ENCODE data around the gene ALDH7A1.
"Not testable (repeated sequence)": the region's sequence is repeated elsewhere in the genome, so short reads cannot be mapped to it uniquely, and the experiment has no call there.

Gene ALDH7A1

GRCh38 chr5:126534553-126534952 lies 60.5 kb downstream of the ALDH7A1 start:
- H3K4me1 Mint-ChIP-seq = no peaks in the 10 kb centered on the region
- no peaks in the 10 kb centered on the region for H3K9me3 Mint-ChIP-seq
- H3K27ac Mint-ChIP-seq = no peak overlapping the region
- no peak for DNase-seq
- peaks cover 0 to 13% of the 10 kb centered on the region in 2 donors for H3K27me3 Mint-ChIP-seq
- no peak for ATAC-seq (replicated peaks)
- no peak overlapping the region for H3K4me3 Mint-ChIP-seq
- no peaks in the 10 kb centered on the region for H3K36me3 Mint-ChIP-seq

GRCh38 chr5:126531543-126532120 lies 63.4 kb downstream of the ALDH7A1 start:
- Mint-ChIP-seq H3K36me3 (no peaks in the 10 kb centered on the region), H3K27me3 (peaks cover 0 to 6% of the 10 kb centered on the region in 2 donors), H3K4me3 (no peak overlapping the region), H3K4me1 (no peaks in the 10 kb centered on the region), H3K9me3 (no peaks in the 10 kb centered on the region), H3K27ac (no peak overlapping the region)
- ATAC-seq (replicated peaks) = no peak
- no peak for DNase-seq

DNA sequence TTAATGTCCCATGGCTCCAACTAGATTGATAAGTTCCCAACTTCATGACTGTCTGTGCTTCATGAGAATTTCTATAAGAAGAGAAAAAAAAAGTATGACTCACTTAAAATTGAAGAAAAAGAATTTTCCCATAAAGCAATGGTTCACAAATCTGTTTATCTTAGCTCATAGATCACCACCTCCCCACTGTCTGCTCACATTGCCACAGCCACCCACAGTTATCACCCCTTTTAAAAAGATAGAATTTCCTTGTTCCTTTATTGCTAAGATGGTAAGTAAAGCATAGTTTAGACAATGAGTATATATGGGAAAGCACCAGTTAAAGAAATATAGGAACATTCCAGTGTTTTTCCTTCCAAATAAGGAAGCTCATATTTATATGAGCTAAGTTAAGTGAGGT lies 67.1 kb downstream of the ALDH7A1 start:
- no peak for ATAC-seq (replicated peaks)
- no peak overlapping the region for H3K27ac Mint-ChIP-seq

DNA sequence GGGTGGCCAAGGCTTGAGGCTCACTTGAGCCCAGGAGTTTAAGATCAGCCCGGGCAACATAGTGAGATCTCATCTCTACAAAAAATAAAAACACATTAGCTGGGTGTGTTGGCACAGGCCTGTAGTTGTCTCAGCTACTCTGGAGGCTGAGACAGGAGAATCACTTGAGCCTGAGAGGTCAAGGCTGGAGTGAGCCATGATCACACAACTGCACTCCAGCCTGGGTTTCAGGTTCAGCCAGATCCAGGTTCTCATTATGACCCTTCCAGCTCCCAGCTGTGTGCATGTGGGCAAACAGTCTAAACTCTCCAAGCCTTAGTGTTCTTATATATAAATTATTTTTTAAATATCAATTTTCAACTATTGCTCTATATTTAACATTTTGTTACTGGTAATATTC lies 67.9 kb downstream of the ALDH7A1 start:
- DNase-seq = no peak
- ATAC-seq (replicated peaks) = no peak
- Mint-ChIP-seq H3K4me3 (no peak overlapping the region), H3K9me3 (no peaks in the 10 kb centered on the region), H3K4me1 (no peaks in the 10 kb centered on the region), H3K27ac (no peak overlapping the region), H3K27me3 (peaks cover 0 to 3% of the 10 kb centered on the region in 2 donors), H3K36me3 (no peaks in the 10 kb centered on the region)

More for the DNA sequence above, 67.1 kb downstream of the ALDH7A1 start:
- Mint-ChIP-seq H3K36me3 (no peaks in the 10 kb centered on the region), H3K9me3 (no peaks in the 10 kb centered on the region), H3K4me3 (no peak overlapping the region), H3K27me3 (peaks cover 0 to 3% of the 10 kb centered on the region in 2 donors), H3K4me1 (no peaks in the 10 kb centered on the region)
- no peak for DNase-seq

GRCh38 chr5:126526493-126526892 lies 68.5 kb downstream of the ALDH7A1 start:
- Mint-ChIP-seq H3K27me3 (peaks cover 0 to 3% of the 10 kb centered on the region in 2 donors), H3K27ac (no peak overlapping the region), H3K4me3 (no peak overlapping the region), H3K4me1 (no peaks in the 10 kb centered on the region), H3K36me3 (no peaks in the 10 kb centered on the region), H3K9me3 (no peaks in the 10 kb centered on the region)
- DNase-seq (no peak), ATAC-seq (replicated peaks) (no peak)

GRCh38 chr5:126525630-126526245 lies 69.3 kb downstream of the ALDH7A1 start:
- DNase-seq = no peak

GRCh38 chr5:126523818-126524510 lies 71.1 kb downstream of the ALDH7A1 start:
- Mint-ChIP-seq H3K27me3 (peaks cover 0 to 7% of the 10 kb centered on the region in 2 donors), H3K27ac (no peak overlapping the region), H3K4me1 (no peaks in the 10 kb centered on the region), H3K9me3 (no peaks in the 10 kb centered on the region), H3K36me3 (no peaks in the 10 kb centered on the region), H3K4me3 (no peak overlapping the region)
- DNase-seq (no peak), ATAC-seq (replicated peaks) (no peak)

More at GRCh38 chr5:126525630-126526245, 69.3 kb downstream of the ALDH7A1 start:
- no peaks in the 10 kb centered on the region for H3K9me3 Mint-ChIP-seq
- peaks cover 0 to 3% of the 10 kb centered on the region in 2 donors for H3K27me3 Mint-ChIP-seq
- no peak overlapping the region for H3K4me3 Mint-ChIP-seq
- H3K4me1 Mint-ChIP-seq = no peaks in the 10 kb centered on the region
- H3K36me3 Mint-ChIP-seq = no peaks in the 10 kb centered on the region
- ATAC-seq (replicated peaks) = no peak
- H3K27ac Mint-ChIP-seq = no peak overlapping the region

- Mint-ChIP-seq H3K27ac (no peak overlapping the region), H3K9me3 (no peaks in the 10 kb centered on the region), H3K27me3 (peaks cover 0 to 7% of the 10 kb centered on the region in 2 donors), H3K4me3 (no peak overlapping the region), H3K4me1 (no peaks in the 10 kb centered on the region), H3K36me3 (no peaks in the 10 kb centered on the region)
- ATAC-seq (replicated peaks) (no peak), DNase-seq (no peak)
These were observed 73.9 kb downstream of the ALDH7A1 start for GRCh38 chr5:126521130-126521529.

- H3K36me3 Mint-ChIP-seq = no peaks in the 10 kb centered on the region
- no peaks in the 10 kb centered on the region for H3K9me3 Mint-ChIP-seq
- no peaks in the 10 kb centered on the region for H3K4me1 Mint-ChIP-seq
- no peak for ATAC-seq (replicated peaks)
- H3K27ac Mint-ChIP-seq = no peak overlapping the region
- no peak overlapping the region for H3K4me3 Mint-ChIP-seq
- H3K27me3 Mint-ChIP-seq = peaks cover 0 to 7% of the 10 kb centered on the region in 2 donors
- DNase-seq = no peak
These were observed 74.4 kb downstream of the ALDH7A1 start for GRCh38 chr5:126520593-126520953.

GRCh38 chr5:126519637-126520592 lies 75.1 kb downstream of the ALDH7A1 start:
- Mint-ChIP-seq H3K4me3 (no peak overlapping the region), H3K36me3 (no peaks in the 10 kb centered on the region), H3K4me1 (no peaks in the 10 kb centered on the region), H3K27ac (no peak overlapping the region), H3K27me3 (peaks cover 0 to 7% of the 10 kb centered on the region in 2 donors), H3K9me3 (no peaks in the 10 kb centered on the region)
- ATAC-seq (replicated peaks) = no peak
- no peak for DNase-seq

DNA sequence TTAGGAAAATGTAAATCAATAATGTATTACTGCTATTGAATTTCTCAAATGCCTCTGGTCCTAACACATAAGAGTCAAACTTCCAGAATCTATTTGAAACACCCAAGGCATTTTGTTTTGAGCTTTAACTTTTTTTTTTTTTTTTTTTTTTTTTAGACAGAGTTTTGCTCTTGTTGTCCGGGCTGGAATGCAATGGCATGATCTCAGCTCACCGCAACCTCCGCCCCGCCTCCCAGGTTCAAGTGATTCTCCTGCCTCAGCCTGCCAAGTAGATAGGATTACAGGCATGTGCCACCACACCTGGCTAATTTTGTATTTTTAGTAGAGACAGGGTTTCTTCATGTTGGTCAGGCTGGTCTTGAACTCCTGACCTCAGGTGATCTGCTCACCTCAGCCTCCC lies 75.8 kb downstream of the ALDH7A1 start:
- ATAC-seq (replicated peaks); H3K27ac Mint-ChIP-seq; DNase-seq; H3K27me3 Mint-ChIP-seq; H3K4me1 Mint-ChIP-seq; H3K36me3 Mint-ChIP-seq; H3K4me3 Mint-ChIP-seq; H3K9me3 Mint-ChIP-seq: not testable (repeated sequence)

- H3K27ac Mint-ChIP-seq = no peak overlapping the region
- no peak for ATAC-seq (replicated peaks)
- H3K4me3 Mint-ChIP-seq = no peak overlapping the region
- H3K27me3 Mint-ChIP-seq = peaks cover 0 to 4% of the 10 kb centered on the region in 2 donors
- no peaks in the 10 kb centered on the region for H3K36me3 Mint-ChIP-seq
- no peaks in the 10 kb centered on the region for H3K4me1 Mint-ChIP-seq
- DNase-seq = no peak
- no peaks in the 10 kb centered on the region for H3K9me3 Mint-ChIP-seq
These were observed 78.2 kb downstream of the ALDH7A1 start for GRCh38 chr5:126516852-126517251.

GRCh38 chr5:126516133-126516532 lies 78.9 kb downstream of the ALDH7A1 start:
- DNase-seq (no peak), ATAC-seq (replicated peaks) (no peak)
- Mint-ChIP-seq H3K4me1 (no peaks in the 10 kb centered on the region), H3K4me3 (no peak overlapping the region), H3K27me3 (peaks cover 0 to 4% of the 10 kb centered on the region in 2 donors), H3K27ac (no peak overlapping the region), H3K9me3 (no peaks in the 10 kb centered on the region), H3K36me3 (no peaks in the 10 kb centered on the region)

GRCh38 chr5:126515337-126515736 lies 79.7 kb downstream of the ALDH7A1 start:
- ATAC-seq (replicated peaks) (no peak), DNase-seq (no peak)
- Mint-ChIP-seq H3K27me3 (peaks cover 0 to 4% of the 10 kb centered on the region in 2 donors), H3K36me3 (no peaks in the 10 kb centered on the region), H3K4me3 (no peak overlapping the region), H3K4me1 (peaks cover 0 to 2% of the 10 kb centered on the region in 2 donors), H3K9me3 (no peaks in the 10 kb centered on the region), H3K27ac (no peak overlapping the region)
